NB4 (cell line): ENCODE results near the gene ERAP2.

Source experiments
- POLR2A ChIP-seq: IDR thresholded peaks from 2 replicates; pipeline ENCODE4 v1.6.1; 2011; ENCODE audit warnings: mild to moderate bottlenecking; ENCODE audit not compliant: insufficient read length; ENCODE audit errors: extremely low read depth
- TF ChIP-seq, protein P1 (sequence below): IDR thresholded peaks from one replicate; pipeline ENCODE4 v1.5.1; 2012; ENCODE audit warnings: low read depth, low read length
- TF ChIP-seq, protein P2 (sequence below): IDR thresholded peaks from 2 replicates; pipeline ENCODE4 v1.6.1; 2011; ENCODE audit warnings: low read depth, low read length

DNA sequence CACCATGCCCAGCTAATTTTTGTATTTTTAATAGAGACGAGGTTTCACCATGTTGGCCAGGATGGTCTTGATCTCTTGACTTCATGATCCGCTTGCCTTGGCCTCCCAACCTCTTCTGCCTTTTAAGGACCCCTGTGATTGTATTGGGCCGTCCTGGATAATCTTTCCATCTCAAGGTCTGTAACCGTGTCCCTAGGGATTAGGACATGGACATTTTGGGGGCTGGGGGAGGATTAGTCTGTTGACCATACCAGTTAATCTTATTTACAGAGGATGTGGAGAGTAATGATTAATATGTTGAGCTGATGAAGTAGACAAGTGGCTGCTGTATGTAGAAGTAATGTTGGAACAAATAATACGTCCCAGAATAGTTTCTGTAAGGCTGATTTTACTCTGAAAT lies 82.7 kb downstream of the ERAP2 start:
- TF ChIP-seq POLR2A: no peak
- TF ChIP-seq, protein P1, sequence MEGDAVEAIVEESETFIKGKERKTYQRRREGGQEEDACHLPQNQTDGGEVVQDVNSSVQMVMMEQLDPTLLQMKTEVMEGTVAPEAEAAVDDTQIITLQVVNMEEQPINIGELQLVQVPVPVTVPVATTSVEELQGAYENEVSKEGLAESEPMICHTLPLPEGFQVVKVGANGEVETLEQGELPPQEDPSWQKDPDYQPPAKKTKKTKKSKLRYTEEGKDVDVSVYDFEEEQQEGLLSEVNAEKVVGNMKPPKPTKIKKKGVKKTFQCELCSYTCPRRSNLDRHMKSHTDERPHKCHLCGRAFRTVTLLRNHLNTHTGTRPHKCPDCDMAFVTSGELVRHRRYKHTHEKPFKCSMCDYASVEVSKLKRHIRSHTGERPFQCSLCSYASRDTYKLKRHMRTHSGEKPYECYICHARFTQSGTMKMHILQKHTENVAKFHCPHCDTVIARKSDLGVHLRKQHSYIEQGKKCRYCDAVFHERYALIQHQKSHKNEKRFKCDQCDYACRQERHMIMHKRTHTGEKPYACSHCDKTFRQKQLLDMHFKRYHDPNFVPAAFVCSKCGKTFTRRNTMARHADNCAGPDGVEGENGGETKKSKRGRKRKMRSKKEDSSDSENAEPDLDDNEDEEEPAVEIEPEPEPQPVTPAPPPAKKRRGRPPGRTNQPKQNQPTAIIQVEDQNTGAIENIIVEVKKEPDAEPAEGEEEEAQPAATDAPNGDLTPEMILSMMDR: no peak
- TF ChIP-seq, protein P2, sequence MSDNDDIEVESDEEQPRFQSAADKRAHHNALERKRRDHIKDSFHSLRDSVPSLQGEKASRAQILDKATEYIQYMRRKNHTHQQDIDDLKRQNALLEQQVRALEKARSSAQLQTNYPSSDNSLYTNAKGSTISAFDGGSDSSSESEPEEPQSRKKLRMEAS: no peak
